B cell (primary cell): ENCODE results near the gene PRKCQ. TPM values are rescaled to one million over a fixed set of nuclear protein-coding genes. Genes with fewer than 3 reads are reported as not detected.

Experiments used
- ATAC-seq: fragments of 200-7000 bp; cut with Tn5 transposase; one replicate; pipeline ENCODE4 v1.10.0; 2021; ENCODE audit warnings: low read depth, mild to moderate bottlenecking, moderate number of reproducible peaks, moderate library complexity
- CTCF ChIA-PET: fragments of 350-600 bp; sonication (Branson Sonifier 250); formaldehyde crosslinking; loops from one replicate; lab custom pipeline; 2021; ENCODE audit warnings: antibody characterized with exemption, inconsistent platforms; lab: Charles Lee
- POLR2A ChIA-PET: fragments of 350-600 bp; sonication (Branson Sonifier 250); formaldehyde crosslinking; loops from one replicate; lab custom pipeline; 2021; ENCODE audit warnings: antibody characterized with exemption; lab: Charles Lee
- DNase-seq: peaks from one replicate; pipeline ENCODE4 v3.0.0; 2013
- H2AFZ ChIP-seq: 2 replicates; pipeline ENCODE4 v1.6.1; 2012; ENCODE audit warnings: mild to moderate bottlenecking, low read depth, low read length; ENCODE audit not compliant: insufficient read depth, poor library complexity, severe bottlenecking
- H3K27ac ChIP-seq, 2 donors: 1 replicate in 1 of 2; 2 replicates in 1 of 2; pipeline ENCODE4 v1.5.1; 2012 to 2013; ENCODE audit warnings: low read length in 2 of 2, mild to moderate bottlenecking in 2 of 2, moderate library complexity in 1 of 2
- H3K27me3 ChIP-seq, 4 experiments: fragments of 200-600 bp in 1 of 4; sonication (generic) in 1 of 4; replicated peaks in 1 of 4; 1 replicate in 2 of 4; 2 replicates in 2 of 4; pipeline versions ENCODE4 v1.6.1 to v1.7.0; 2013 to 2016; ENCODE audit warnings: low read length in 3 of 4, mild to moderate bottlenecking in 2 of 4, mixed read lengths in 1 of 4, moderate library complexity in 1 of 4; ENCODE audit not compliant: insufficient read depth in 4 of 4, control insufficient read depth in 3 of 4; ENCODE audit errors: control extremely low read depth in 1 of 4
- H3K36me3 ChIP-seq, 2 experiments: replicated peaks in 1 of 2; 1 replicate in 1 of 2; 2 replicates in 1 of 2; pipeline versions ENCODE4 v1.6.1 to v1.7.1; 2013; ENCODE audit warnings: low read length in 1 of 2; ENCODE audit not compliant: insufficient read depth in 2 of 2, control insufficient read depth in 1 of 2; ENCODE audit errors: control extremely low read depth in 1 of 2, extremely low read depth in 1 of 2
- H3K4me1 ChIP-seq, 2 donors: fragments of 200-600 bp in 1 of 2; sonication (generic) in 1 of 2; 1 replicate in 1 of 2; 2 replicates in 1 of 2; pipeline versions ENCODE4 v1.5.1 to v1.6.1; 2013 to 2017; ENCODE audit warnings: low read length in 2 of 2; ENCODE audit not compliant: control insufficient read depth in 2 of 2, insufficient read depth in 2 of 2
- H3K4me2 ChIP-seq: replicated peaks from 2 replicates; pipeline ENCODE3; 2012; ENCODE audit warnings: mild to moderate bottlenecking, low read depth, low read length; ENCODE audit not compliant: poor library complexity, severe bottlenecking
- H3K4me3 ChIP-seq, 5 experiments: fragments of 200-600 bp in 1 of 5; sonication (generic) in 1 of 5; 1 replicate in 3 of 5; 2 replicates in 2 of 5; pipeline versions ENCODE4 v1.5.1 to v1.7.0; 2011 to 2016; ENCODE audit warnings: low read length in 4 of 5, mild to moderate bottlenecking in 4 of 5, low read depth in 2 of 5, control low read depth in 1 of 5, moderate library complexity in 1 of 5; ENCODE audit not compliant: insufficient read depth in 1 of 5; ENCODE audit errors: control extremely low read depth in 1 of 5, extremely low read depth in 1 of 5
- H3K79me2 ChIP-seq: fragments of 200-600 bp; sonication (generic); one replicate; pipeline ENCODE4 v1.6.0; 2016; ENCODE audit warnings: low read length; ENCODE audit not compliant: control insufficient read depth, insufficient read depth
- H3K9ac ChIP-seq: fragments of 200-600 bp; sonication (generic); 2 replicates; pipeline ENCODE4 v1.6.1; 2017; ENCODE audit warnings: mild to moderate bottlenecking, low read length, moderate library complexity
- H3K9me3 ChIP-seq, 3 donors: one replicate each; pipeline versions ENCODE4 v1.6.1 to v1.7.1; 2013; ENCODE audit warnings: low read length in 2 of 3; ENCODE audit not compliant: control insufficient read depth in 2 of 3, insufficient read depth in 1 of 3; ENCODE audit errors: control extremely low read depth in 1 of 3
- H4K20me1 ChIP-seq: 2 replicates; pipeline ENCODE4 v1.6.0; 2012; ENCODE audit warnings: mild to moderate bottlenecking, low read length; ENCODE audit not compliant: insufficient read depth, control insufficient read depth, poor library complexity, severe bottlenecking
- H3K27ac Mint-ChIP-seq: one replicate; pipeline ENCODE4 v1.8.0; 2021; ENCODE audit warnings: mixed read lengths
- H3K27me3 Mint-ChIP-seq: one replicate; pipeline ENCODE4 v1.8.0; 2021; ENCODE audit warnings: mixed read lengths
- H3K4me1 Mint-ChIP-seq: one replicate; pipeline ENCODE4 v1.8.0; 2021; ENCODE audit warnings: mixed read lengths
- H3K4me3 Mint-ChIP-seq: one replicate; pipeline ENCODE4 v1.8.0; 2021; ENCODE audit warnings: mixed read lengths
- H3K9me3 Mint-ChIP-seq: one replicate; pipeline ENCODE4 v1.8.0; 2022; ENCODE audit warnings: mixed read lengths; ENCODE audit not compliant: insufficient read depth
- CTCF ChIP-seq: fragments of 200-600 bp; IDR thresholded peaks from one replicate; pipeline ENCODE4 v1.8.0; 2022; ENCODE audit warnings: antibody characterized with exemption, mild to moderate bottlenecking
- EZH2 ChIP-seq: IDR thresholded peaks from 2 replicates; pipeline ENCODE4 v1.6.1; 2012; ENCODE audit warnings: borderline replicate concordance, low read depth, mild to moderate bottlenecking, moderate library complexity, low read length; ENCODE audit not compliant: insufficient read depth, poor library complexity, severe bottlenecking
- WGBS: methylation state at CpG from one replicate; pipeline ENCODE4 v1.1.5; 2013; ENCODE audit warnings: missing lambda C conversion rate; ENCODE audit not compliant: insufficient coverage; 5-methylcytosine and 5-hydroxymethylcytosine counted together
- intact Hi-C: fragments of 100-400 bp; cut with micrococcal nuclease; formaldehyde crosslinking; loops from one replicate; pipeline ENCODE4 v1.10.0; 2022
- polyA plus RNA-seq: library from polyadenylated mRNA; depleted of rRNA; stranded (reverse); fragments of >200 nt; gene quantifications from 2 replicates; pipeline ENCODE4 v1.2.3, GENCODE V29; 2012
- total RNA-seq, 2 donors: library from RNA; stranded (reverse); fragments of 120-200 nt in 1 of 2; gene quantifications; 1 replicate in 1 of 2; 2 replicates in 1 of 2; pipeline versions ENCODE4 v1.2.3 to v1.2.4, GENCODE V29; 2013 to 2022

Gene PRKCQ
- total and polyA plus RNA-seq, 2 donors (not counting 1 experiment from before 2014, with no cell fraction given): 0.15 to 0.16 TPM

DNA sequence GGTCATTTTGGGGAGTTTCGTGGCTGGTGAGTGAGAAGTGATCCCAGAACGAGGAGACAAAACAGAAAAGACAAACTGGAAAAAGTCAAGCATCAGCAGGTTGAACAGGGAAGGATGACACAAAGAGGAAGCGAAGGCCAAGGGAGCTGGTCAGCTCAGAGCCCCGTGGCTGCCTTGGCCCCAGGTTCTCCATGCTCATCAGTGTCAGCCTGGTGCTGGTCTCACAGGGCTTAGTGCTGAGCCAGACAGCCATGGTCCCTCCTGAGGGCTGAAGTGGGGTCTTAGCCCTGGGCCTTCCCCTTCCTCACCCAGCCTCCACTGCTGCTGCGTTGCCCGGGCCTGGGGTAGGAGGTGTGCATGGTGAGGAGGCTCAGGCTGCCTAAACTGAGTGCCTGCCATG is 193.7 kb downstream of the PRKCQ start:
- Histone ChIP-seq H3K36me3 (no peaks in the 10 kb centered on the region), H3K4me1 (peaks cover 14 to 17% of the 10 kb centered on the region in 2 donors), H3K9me3 (peaks cover 2 to 22% (median 13%) of the 10 kb centered on the region in 3 donors), H3K27me3 (no peaks in the 10 kb centered on the region), H3K27ac (no peak overlapping the region), H3K9ac (no peak overlapping the region), H3K4me2 (no peak overlapping the region), H3K79me2 (no peaks in the 10 kb centered on the region), H3K4me3 (no peak overlapping the region), H2AFZ (no peak overlapping the region), H4K20me1 (no peaks in the 10 kb centered on the region)
- no peaks in the 10 kb centered on the region for H3K27me3 Mint-ChIP-seq
- ChIA-PET POLR2A (no interaction called here), CTCF (interaction anchor here (0.7 to 12.0 kb wide), 3 partner anchors 9 to 37 kb away, joined by 3 to 139 read pairs (median 6); no protein-coding TSS in a partner anchor)
- no peak overlapping the region for H3K4me3 Mint-ChIP-seq
- H3K4me1 Mint-ChIP-seq: peaks cover 22% of the 10 kb centered on the region
- ATAC-seq (no peak), DNase-seq (no peak)
- no peak for TF ChIP-seq EZH2
- TF ChIP-seq CTCF: no peak
- no peak overlapping the region for H3K27ac Mint-ChIP-seq
- intact Hi-C loops: loop anchor here (10.0 kb wide), 1 partner anchor 112 kb away; no protein-coding TSS in a partner anchor
- H3K9me3 Mint-ChIP-seq: peaks cover 7% of the 10 kb centered on the region
- WGBS: 79% methylated on average over 6 of the region's 6 CpGs

GRCh38 chr10:6385665-6386064 is 194.4 kb downstream of the PRKCQ start:
- Histone ChIP-seq H3K27me3 (no peaks in the 10 kb centered on the region), H3K79me2 (no peaks in the 10 kb centered on the region), H3K4me3 (no peak overlapping the region), H3K36me3 (no peaks in the 10 kb centered on the region), H3K27ac (no peak overlapping the region), H2AFZ (no peak overlapping the region), H4K20me1 (no peaks in the 10 kb centered on the region), H3K9me3 (peaks cover 0 to 26% (median 14%) of the 10 kb centered on the region in 3 donors), H3K4me1 (peaks cover 16 to 21% of the 10 kb centered on the region in 2 donors), H3K4me2 (no peak overlapping the region), H3K9ac (no peak overlapping the region)
- intact Hi-C loops: loop anchor here (10.0 kb wide), 1 partner anchor 111 kb away; no protein-coding TSS in a partner anchor
- H3K27ac Mint-ChIP-seq: no peak overlapping the region
- POLR2A ChIA-PET: interaction anchor here (0.6 kb wide), 1 partner anchor 94 kb away, joined by 7 read pairs; no protein-coding TSS in a partner anchor
- TF ChIP-seq CTCF (no peak), EZH2 (no peak)
- ATAC-seq (no peak), DNase-seq (no peak)
- 97% methylated on average over 2 of the region's 3 CpGs for WGBS
- no peak overlapping the region for H3K4me3 Mint-ChIP-seq
- CTCF ChIA-PET: interaction anchor here (0.6 to 12.0 kb wide), 4 partner anchors 8 to 37 kb away, joined by 3 to 139 read pairs (median 4); no protein-coding TSS in a partner anchor
- peaks cover 29% of the 10 kb centered on the region for H3K4me1 Mint-ChIP-seq
- no peaks in the 10 kb centered on the region for H3K27me3 Mint-ChIP-seq
- peaks cover 7% of the 10 kb centered on the region for H3K9me3 Mint-ChIP-seq
